HK-2 (cell line): Measurements from ENCODE around the gene ANKRD11.

Source experiments
- DNase-seq: peaks from one replicate; pipeline ENCODE4 v3.0.0-alpha.2; 2018; ENCODE audit not compliant: unreplicated experiment

ANKRD11 gene

GRCh38 chr16:89490439-89491237, at the start of gene ANKRD11:
Gene ANKRD11 (minus strand): TSS chr16:89490561. CDS start chr16:89317019, 173,542 bp downstream.
- peak; percentile 99 for DNase-seq

DNA sequence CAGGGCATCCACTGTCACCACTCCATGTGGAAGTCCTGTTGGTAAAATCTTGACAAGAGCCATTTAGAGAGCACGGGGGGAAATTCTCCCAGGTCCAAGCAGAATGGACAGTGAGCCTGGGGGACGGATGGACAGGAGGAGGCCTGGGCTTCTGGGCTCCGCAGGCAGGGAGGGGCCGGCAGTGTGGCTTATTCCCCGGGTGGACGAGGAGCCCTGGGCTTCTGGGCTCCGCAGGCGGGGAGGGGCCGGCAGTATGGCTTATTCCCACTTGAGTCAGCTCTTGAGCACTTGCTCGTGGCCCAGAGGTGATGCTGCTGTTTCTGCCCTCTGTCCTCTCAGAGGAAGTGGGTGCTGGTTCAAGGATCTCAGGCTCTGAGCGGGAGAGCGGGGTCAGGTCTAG, 47.9 kb upstream of the ANKRD11 start:
- no peak for DNase-seq

DNA sequence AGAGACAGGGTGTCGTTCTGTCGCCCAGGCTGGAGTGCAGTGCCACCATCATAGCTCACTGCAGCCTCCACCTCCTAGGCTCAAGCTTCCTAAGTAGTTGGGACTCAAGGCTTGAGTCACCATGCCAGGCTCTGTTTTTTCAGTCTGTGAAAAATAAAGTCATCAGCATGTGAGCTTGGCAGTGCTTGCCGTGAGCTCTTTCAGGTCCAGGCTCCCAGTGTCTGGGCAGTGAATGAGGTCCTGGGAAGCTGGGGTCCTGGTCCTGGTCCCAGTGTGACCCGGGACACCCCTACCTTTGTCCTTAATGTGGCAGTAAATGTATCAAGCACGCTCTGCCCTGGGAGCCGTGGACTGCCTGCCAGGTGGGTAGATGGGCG, 47.2 kb upstream of the ANKRD11 start:
- no peak for DNase-seq

DNA sequence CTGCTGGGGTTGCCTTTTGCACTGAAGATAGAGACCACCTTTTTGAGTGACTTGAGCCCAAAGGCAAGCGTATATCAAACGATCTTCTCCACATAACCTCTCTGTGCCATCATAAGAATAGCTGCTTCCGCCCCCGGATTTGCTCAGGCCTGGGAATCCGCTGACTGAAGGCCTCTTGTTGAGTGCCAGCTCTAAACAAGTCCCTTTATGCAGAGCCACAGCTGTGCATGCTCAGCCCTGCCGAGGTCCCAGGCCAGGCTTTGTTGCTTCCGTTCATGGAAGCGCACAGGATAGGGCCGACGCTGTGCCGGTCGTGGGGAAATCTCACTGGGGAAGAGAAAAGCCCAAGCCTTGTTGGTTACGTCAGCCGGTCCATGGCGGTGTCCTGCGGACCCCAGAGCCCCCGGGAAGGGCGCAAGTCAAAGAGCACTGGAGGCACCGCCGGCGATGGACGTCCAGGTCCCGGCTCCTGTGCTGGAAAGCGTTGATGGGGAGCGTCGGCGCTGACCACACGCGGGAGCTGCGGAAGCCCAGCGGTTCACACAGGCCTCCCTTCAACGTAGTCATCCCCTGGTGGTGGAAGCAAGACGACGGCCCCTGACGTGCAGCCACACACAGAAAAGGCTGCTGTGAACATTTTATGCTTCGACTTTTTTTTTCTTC, 46.7 kb upstream of the ANKRD11 start:
- no peak for DNase-seq

DNA sequence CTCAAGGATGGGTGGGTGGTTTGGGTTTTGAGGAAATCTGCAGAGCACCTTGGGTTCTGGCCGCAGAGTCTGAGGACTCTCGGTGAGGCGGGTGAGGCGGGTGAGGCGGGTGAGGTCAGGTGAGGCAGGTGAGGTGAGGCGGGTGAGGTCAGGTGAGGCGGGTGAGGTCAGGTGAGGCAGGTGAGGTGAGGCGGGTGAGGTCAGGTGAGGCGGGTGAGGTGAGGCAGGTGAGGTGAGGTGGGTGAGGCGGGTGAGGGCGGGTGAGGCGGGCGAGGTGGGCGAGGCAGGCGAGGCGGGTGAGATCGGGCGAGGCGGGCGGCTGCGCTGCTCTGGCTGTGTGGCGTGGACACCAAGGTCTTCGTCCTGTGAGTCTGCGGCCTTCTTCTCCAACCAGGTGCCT, 46.0 kb upstream of the ANKRD11 start:
- DNase-seq, result no peak

GRCh38 chr16:89534252-89534756, 43.9 kb upstream of the ANKRD11 start:
- no peak for DNase-seq

- no peak for DNase-seq
These were observed 41.6 kb upstream of the ANKRD11 start for GRCh38 chr16:89531821-89532526.

DNA sequence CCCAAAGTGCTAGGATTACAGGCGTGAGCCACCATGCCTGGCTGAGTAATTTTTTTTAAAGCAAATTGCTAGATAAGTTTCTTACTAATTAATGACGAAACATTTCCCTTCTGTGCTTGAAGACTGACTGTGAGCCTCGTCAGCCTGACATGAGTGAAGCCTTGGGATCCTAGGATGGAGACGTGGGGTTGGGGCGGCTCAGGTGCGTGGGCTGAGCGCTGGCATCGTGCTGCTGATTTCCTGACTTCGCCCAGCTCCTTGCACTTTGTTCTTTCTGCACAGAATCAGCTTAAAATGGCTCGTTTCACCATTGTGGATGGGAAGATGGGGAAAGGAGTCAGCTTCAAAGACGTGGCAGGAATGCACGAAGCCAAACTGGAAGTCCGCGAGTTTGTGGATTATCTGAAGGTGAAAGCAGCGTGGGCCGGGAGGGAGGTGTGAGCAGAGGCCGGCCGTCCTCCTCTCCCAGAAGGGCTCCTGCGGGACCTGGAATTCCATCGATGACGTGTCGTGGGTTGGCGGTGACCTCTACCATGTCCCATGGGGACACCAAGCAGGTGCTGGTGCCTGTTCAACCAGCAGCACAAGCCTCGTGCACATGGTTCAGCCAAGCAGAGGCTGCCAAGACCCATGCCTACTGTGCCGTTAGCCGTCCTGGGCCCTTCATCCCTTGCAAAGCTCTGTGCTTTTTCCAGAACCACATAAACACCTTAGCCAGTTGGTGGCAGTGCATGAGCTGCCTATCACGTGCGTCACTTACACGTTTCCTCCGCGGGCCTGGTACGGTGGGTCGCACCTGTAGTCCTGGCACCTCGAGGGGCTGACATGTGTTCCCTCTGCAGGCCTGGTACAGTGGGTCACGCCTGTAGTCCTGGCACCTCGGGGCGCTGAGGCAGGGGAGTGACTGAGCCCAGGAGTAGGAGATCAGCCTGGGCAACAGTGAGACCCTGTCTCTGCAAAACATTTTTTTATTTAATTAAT, 40.3 kb upstream of the ANKRD11 start:
- no peak for DNase-seq

DNA sequence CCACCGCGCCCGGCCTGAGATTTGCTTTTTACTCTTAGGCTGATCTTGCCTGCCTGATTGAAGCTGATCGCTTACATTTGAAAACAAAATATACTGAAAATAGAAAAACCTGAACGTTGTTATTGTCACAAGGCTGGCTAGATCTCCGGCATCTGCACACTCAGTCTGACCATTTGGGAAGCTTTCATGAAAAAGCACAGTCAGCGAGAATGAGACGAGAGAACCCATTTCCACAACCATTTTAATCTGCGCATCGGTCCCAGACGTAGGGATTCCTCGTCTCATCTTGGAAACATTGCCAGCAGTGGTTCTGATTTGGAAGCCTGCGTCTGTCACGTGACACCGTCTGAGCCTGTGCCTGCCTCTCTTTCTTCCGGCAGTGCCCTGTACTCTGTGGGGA, 38.7 kb upstream of the ANKRD11 start:
- no peak for DNase-seq

DNA sequence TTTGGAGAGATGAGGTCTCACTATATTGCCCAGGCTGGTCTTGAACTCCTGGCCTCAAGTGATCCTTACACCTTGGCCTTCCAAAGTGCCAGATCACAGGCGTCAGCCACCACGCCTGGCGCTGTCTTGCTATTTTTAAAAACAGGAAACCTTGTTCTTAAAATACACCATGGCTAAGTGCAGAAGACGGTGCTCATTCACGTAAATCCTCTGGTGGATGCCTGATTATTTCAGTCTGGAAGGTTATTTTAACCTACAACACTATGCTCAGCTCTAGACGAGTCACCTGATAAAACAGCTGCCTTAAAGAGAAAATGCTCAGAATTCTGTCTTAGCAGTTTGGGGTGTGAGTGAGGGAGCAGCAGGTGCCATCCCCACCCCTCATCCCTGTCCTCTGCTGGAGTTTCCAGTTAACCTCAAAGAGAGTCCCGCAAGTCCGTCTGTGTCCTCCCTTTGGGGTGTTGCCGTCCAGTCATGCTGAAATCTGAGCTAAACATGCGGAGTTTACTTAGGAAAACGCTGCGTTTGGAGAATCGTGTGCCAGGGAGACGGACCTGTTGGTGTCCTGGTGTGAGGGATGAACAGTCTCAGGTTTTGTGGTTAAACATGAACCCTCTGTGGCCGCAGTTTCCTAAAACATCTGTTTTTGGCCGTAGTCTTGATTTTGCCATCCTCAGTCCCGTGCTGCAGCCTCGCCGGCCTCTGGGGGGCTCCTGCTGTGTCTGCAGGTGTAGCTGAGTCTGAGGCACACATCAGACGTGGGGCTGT, 35.0 kb upstream of the ANKRD11 start:
- DNase-seq, result no peak

GRCh38 chr16:89523680-89524344, 33.5 kb upstream of the ANKRD11 start:
- no peak for DNase-seq

- DNase-seq, result no peak
These were observed 31.9 kb upstream of the ANKRD11 start for GRCh38 chr16:89522287-89522686.

- DNase-seq, result no peak
These were observed 29.5 kb upstream of the ANKRD11 start for GRCh38 chr16:89519881-89520280.

- no peak for DNase-seq
These were observed 26.8 kb upstream of the ANKRD11 start for GRCh38 chr16:89517128-89517527.

- no peak for DNase-seq
These were observed 22.1 kb upstream of the ANKRD11 start for GRCh38 chr16:89512453-89512852.

DNA sequence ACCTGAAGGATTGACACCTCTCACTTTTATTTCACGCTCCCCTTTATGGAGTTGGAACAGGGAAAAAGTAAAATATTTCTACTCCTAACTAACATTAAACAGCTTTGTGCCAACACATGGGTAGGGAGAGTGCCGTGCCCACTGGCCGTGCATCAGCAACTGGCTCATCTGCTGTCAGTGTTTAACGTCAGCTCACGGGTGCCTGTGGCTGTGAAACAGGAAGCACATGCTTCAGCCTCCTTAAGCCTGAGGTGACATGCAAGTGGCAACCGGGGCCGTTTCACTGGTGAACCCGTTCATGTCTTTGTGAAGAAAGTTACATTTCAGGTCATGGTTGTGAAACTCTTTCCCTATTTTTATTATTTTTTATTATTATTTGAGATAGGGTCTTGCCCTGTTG, 21.0 kb upstream of the ANKRD11 start:
- DNase-seq, result no peak

- no peak for DNase-seq
These were observed 20.2 kb upstream of the ANKRD11 start for GRCh38 chr16:89510526-89510925.

DNA sequence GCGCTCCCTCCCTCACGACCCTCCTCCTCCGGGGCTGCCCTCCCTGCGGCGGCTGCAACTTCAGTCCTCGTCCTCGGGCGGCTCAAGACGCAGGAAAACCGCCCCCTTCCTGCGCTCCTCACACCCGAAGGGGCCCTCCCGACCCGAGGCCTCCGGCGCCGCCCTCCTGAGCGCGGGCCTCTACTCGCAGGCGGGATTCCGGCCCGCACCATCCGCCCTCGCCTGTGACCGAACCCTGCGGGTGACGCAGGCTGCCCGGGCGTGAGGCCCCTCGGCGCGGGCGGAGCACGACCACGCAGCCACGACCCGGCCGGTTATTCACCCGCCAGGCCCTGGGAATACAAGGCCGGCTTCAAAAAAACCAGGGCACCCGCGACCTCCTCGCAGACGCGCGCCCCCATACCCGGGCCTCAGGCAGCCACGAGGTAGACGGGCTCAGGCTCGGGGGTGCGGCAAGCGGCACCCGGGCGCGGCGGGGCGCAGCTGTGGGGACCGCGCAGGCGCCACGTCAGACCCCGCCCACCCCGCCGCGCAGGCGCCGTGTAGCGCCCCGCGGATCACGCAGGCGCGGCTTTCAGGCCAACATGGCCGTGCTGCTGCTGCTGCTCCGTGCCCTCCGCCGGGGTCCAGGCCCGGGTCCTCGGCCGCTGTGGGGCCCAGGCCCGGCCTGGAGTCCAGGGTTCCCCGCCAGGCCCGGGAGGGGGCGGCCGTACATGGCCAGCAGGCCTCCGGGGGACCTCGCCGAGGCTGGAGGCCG, 17.7 kb upstream of the ANKRD11 start, which contains the start of gene SPG7:
Gene SPG7 (plus strand): TSS at position 570 of the 757 bp plus-strand sequence. CDS start 15 bp downstream, at position 585.
- DNase-seq, result peak; percentile 90

DNA sequence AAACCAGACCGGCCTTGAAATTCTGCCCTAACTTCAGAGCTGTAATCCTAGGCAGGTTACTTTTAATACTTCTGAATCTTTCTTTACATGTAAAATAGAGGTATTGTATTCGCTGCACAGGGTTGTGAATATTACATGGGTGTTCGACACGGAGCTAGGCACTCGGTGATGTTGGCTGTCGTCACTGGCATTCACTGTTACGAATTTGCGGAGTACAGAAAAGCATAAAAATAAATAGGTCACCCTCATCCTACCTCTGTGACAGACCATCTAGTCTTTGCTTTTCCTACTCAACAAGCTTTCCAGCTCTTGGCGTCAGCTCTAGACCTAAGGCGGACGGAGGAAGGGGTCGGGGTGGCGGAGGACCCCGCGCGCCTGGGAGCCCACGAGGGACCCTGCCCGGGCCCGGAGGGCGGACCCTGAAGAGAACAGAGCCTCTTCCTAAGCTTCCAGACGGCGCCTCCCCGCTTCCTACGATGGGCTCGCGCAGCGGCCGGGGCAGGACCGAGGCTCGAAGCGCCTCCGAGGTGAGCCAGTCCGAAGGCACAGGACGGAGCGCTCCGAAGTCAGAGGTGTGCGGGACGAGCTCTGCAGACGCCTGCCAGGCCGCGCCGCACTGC, 17.0 kb upstream of the ANKRD11 start:
- DNase-seq, result no peak
